Measurements from ENCODE around the gene SLC30A1.
"Not testable (repeated sequence)": the region's sequence is repeated elsewhere in the genome, so short reads cannot be mapped to it uniquely, and the experiment has no call there.

Gene SLC30A1

DNA sequence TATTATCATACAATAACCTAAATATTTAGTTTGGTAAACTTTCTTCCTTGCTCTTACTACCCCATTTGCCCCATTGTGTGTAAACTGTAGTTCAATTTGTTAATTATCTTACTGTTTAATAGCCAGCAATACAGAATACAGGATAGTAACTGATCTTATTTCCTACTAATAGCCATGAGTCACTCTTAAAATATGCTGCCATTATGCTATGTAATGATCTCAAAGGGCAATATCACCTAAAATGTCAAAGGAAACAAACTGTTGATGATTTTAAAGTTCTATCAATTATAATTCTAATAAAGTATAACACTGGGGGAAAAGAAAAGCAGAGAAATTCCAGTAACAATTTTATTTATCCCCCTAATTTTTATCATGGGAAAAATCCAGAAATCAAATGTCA is 4.3 kb downstream of the SLC30A1 start:
- no peak overlapping the region for H3K4me3 ChIP-seq (ENCODE audit: low read depth, low read length)
- TF ChIP-seq, protein P1, sequence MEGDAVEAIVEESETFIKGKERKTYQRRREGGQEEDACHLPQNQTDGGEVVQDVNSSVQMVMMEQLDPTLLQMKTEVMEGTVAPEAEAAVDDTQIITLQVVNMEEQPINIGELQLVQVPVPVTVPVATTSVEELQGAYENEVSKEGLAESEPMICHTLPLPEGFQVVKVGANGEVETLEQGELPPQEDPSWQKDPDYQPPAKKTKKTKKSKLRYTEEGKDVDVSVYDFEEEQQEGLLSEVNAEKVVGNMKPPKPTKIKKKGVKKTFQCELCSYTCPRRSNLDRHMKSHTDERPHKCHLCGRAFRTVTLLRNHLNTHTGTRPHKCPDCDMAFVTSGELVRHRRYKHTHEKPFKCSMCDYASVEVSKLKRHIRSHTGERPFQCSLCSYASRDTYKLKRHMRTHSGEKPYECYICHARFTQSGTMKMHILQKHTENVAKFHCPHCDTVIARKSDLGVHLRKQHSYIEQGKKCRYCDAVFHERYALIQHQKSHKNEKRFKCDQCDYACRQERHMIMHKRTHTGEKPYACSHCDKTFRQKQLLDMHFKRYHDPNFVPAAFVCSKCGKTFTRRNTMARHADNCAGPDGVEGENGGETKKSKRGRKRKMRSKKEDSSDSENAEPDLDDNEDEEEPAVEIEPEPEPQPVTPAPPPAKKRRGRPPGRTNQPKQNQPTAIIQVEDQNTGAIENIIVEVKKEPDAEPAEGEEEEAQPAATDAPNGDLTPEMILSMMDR (IDR thresholded peaks at IDR 0.05; ENCODE audit: low read depth, low read length), result no peak

DNA sequence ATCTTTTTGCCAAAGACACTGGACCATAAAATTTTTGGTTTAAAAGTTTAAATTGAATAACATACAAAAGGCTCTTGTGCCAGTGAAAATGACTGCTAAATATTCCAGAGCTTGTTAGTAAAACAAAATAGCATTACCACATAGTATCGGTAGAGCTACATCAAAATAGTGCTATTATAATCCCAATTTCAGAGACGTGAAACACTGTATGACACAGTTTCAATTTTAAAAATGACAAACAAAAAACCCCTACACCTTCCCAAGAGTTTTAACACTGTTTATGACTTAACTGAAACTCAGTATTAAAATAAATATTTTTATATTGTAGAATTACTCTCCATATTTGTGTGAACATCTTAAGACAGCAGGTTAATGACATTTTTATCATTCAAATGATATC is 7.0 kb downstream of the SLC30A1 start:
- TF ChIP-seq, protein P1 (IDR thresholded peaks at IDR 0.05; ENCODE audit: low read depth, low read length), result no peak
- no peak overlapping the region for H3K4me3 ChIP-seq (ENCODE audit: low read depth, low read length)

DNA sequence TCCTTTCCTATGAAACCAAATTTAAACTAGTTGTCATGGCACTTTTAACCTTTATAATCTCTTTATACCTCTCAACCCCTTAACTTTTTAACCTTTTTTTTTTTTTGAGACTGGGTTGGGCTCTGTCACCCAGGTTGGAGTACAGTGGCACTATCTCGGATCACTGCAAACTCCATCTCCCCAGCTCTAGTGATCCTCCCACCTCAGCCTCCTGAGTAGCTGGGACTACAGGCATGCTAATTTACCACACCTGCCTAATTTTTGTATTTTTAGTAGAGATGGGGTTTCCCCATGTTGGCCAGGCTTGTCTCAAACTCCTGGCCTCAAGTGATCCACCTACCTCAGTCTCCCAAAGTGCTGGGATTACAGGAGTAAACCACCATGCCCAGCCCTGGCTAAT is 8.6 kb downstream of the SLC30A1 start:
- not testable (repeated sequence) for H3K4me3 ChIP-seq (ENCODE audit: low read depth, low read length)

DNA sequence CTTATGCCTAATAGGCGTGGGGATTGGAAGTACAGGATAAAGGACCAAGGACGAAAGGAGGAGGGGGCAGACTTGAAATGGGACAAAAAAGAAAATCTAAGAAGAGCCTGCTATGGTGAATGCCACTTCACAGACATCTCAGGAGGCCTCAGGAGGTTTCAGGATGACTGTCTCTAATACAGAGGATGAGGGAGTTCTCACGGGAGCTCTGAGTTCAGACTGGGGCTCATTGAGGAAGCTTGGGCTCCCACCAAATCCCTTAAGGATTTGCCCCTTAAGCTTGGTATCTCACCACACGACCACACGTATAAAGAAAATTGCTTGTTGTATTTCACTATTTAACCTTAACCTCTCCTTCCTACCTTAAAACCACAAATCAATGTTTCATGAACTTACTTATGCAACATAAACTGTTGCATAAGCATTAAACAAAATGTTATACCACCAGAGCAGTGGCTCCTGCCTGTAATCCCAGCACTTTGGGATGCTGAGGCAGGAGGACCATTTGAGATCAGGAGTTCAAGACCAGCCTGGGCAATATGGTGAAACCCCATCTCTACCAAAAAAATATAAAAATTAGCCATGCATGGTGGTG is 12.4 kb downstream of the SLC30A1 start:
- H3K4me3 ChIP-seq (ENCODE audit: low read depth, low read length), result no peak overlapping the region
- TF ChIP-seq, protein P1 (IDR thresholded peaks at IDR 0.05; ENCODE audit: low read depth, low read length), result no peak

DNA sequence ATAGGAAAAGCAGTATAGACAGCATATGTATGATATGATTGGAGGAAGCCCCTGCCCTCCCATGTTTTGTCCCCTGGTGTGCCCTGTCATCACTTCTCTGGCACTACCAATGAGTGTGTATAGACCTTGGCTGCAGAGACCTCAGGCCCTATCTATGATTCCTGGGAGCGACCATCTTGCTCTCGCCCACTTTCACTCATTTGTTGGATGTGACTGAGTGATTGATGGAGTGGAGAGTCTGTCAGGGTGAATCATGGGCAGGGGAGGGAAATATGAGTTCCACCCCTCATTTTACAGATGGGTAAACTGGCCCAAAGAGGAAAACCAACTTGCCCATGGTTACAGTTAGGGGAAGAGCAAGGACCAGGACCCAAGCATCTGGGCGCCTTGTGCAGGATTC is 14.9 kb downstream of the SLC30A1 start:
- no peak overlapping the region for H3K4me3 ChIP-seq (ENCODE audit: low read depth, low read length)
- TF ChIP-seq, protein P1 (IDR thresholded peaks at IDR 0.05; ENCODE audit: low read depth, low read length), result no peak

DNA sequence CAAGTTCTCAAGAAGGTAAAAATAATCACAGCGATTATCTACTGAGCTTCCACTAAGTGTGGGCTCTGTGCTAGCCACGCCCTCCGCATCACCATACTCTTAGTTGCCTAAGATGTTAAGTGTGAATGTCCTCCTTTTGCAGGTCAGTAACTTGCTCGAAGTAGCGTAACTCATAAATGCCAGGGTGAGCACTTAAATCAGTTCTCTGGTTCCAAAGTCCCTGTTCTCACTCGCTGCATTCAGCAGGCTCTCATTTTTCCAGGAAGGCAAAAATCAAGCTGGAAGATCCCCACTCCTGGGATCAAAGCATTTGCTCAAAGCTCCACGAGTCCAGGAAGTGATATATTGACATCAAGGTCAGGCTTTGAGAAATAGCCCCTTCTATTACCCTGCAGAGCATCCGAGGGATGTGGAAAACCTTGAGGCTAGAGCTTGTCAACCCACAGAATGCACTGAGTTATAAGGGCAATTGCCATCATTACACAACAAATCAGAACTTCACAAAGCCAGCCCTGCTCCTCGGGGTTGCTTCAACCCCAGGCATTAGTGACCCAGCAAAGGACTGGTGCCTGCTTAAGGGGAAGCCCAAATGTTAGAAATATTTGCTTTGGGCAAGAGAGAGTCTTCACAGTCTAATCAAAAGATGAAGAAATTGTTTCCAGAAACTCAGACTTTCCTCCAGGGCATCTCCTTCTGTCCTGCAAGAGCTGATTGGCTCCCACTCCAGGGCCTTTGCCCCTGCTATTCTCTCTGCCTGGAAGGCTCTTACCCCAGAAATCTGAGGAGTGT is 19.5 kb downstream of the SLC30A1 start:
- TF ChIP-seq, protein P1 (IDR thresholded peaks at IDR 0.05; ENCODE audit: low read depth, low read length), result no peak
- no peak overlapping the region for H3K4me3 ChIP-seq (ENCODE audit: low read depth, low read length)

DNA sequence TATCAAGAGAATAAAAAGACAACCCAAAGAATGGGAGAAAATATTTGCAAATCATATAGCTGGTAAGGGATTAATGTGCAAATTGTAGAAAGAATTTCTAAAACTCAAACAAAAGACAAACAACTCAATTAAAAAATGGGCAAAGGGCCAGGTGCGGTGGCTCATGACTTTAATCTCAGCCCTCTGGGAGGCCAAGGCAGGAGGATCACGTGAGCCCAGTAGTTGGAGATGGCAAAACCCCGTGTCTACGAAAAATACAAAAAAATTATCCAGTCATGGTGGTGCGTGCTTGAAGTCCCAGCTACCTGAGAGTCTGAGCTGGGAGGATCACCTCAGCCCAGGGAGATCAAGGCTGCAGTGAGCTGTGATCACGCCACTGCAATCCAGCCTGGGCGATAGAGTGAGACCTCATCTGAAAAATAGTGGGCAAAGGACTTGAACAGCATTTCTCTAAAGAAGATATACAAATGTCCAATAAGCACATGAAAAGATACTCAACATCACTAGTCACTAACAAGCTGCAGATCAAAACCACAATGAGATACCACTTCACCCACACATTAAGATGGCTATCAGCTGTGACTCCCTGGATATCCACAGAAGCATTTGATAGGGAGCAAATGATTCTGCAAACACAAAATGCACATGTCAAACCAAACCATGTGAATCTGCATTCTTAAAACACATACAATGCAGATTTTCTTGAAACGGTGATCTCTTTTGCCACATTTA is 20.9 kb downstream of the SLC30A1 start:
- H3K4me3 ChIP-seq (ENCODE audit: low read depth, low read length), result no peak overlapping the region
- TF ChIP-seq, protein P1 (IDR thresholded peaks at IDR 0.05; ENCODE audit: low read depth, low read length), result no peak
